ENCODE data around the gene LSR.

GRCh38 chr19:35288906-35289305, 40.1 kb downstream of the LSR start:
- no peak for TF ChIP-seq CTCF (IDR thresholded peaks at IDR 0.05; ENCODE audit: insufficient read depth, low read length)
- TF ChIP-seq POLR2AphosphoS5 (IDR thresholded peaks at IDR 0.05; ENCODE audit: low read depth), result no peak
- no peak for TF ChIP-seq REST (IDR thresholded peaks at IDR 0.05; ENCODE audit: insufficient replicate concordance, low read depth)

All from HL-60 (cell line).